WTC11 (cell line): ENCODE results near the gene TEX36. TPM values are rescaled to one million over a fixed set of nuclear protein-coding genes. Genes with fewer than 3 reads are reported as not detected.

Source experiments
- ATAC-seq: fragments of 200-7000 bp; cut with Tn5 transposase; 2 replicates; pipeline ENCODE4 v1.10.0; 2021; ENCODE audit warnings: mild to moderate bottlenecking, moderate library complexity
- CTCF ChIA-PET: fragments of 300-600 bp; sonication (Branson Sonifier 250); formaldehyde crosslinking; loops from one replicate; lab custom pipeline; 2021; ENCODE audit warnings: antibody characterized with exemption; lab: Charles Lee
- POLR2A ChIA-PET: fragments of 350-600 bp; sonication (Branson Sonifier 250); formaldehyde crosslinking; loops from one replicate; lab custom pipeline; 2021; ENCODE audit warnings: antibody characterized with exemption; lab: Charles Lee
- DNase-seq: peaks from one replicate; pipeline ENCODE4 v3.0.0; 2021; ENCODE audit warnings: low spot score
- H3K27ac Mint-ChIP-seq: 2 replicates; pipeline ENCODE4 v1.8.0; 2021; ENCODE audit warnings: mixed read lengths
- H3K27me3 Mint-ChIP-seq: 2 replicates; pipeline ENCODE4 v1.8.0; 2021; ENCODE audit warnings: low read depth, mild to moderate bottlenecking, moderate library complexity, mixed read lengths
- H3K36me3 Mint-ChIP-seq: 2 replicates; pipeline ENCODE4 v1.8.0; 2021; ENCODE audit warnings: mixed read lengths
- H3K4me1 Mint-ChIP-seq: 2 replicates; pipeline ENCODE4 v1.8.0; 2022; ENCODE audit warnings: mixed read lengths
- H3K4me3 Mint-ChIP-seq: 2 replicates; pipeline ENCODE4 v1.8.0; 2021; ENCODE audit warnings: mild to moderate bottlenecking, moderate library complexity, mixed read lengths
- H3K9me3 Mint-ChIP-seq: 2 replicates; pipeline ENCODE4 v1.8.0; 2021; ENCODE audit warnings: mixed read lengths
- AR ChIP-seq: fragments of 250-450 bp; sonication (Bioruptor Pico); IDR thresholded peaks from 2 replicates; pipeline ENCODE4 v1.9.0; 2021; ENCODE audit warnings: mild to moderate bottlenecking
- CREB1 ChIP-seq: sonication (generic); formaldehyde crosslinking; IDR thresholded peaks from 2 replicates; pipeline ENCODE4 v1.8.0; 2023; ENCODE audit warnings: mild to moderate bottlenecking, missing genetic modification reagents
- CREM ChIP-seq: sonication (generic); formaldehyde crosslinking; IDR thresholded peaks from 2 replicates; pipeline ENCODE4 v1.8.1; 2022; ENCODE audit warnings: mild to moderate bottlenecking, missing genetic modification reagents, moderate library complexity
- ELF4 ChIP-seq: sonication (generic); formaldehyde crosslinking; IDR thresholded peaks from 2 replicates; pipeline ENCODE4 v1.8.1; 2022; ENCODE audit warnings: low read depth, mild to moderate bottlenecking, moderate library complexity, missing genetic modification reagents
- GABPB1 ChIP-seq: sonication (generic); formaldehyde crosslinking; IDR thresholded peaks from 2 replicates; pipeline ENCODE4 v1.8.1; 2023; ENCODE audit warnings: mild to moderate bottlenecking, missing genetic modification reagents
- HMGA2 ChIP-seq: fragments of 250-450 bp; sonication (Bioruptor Pico); IDR thresholded peaks from 2 replicates; pipeline ENCODE4 v1.4.0; 2021; ENCODE audit warnings: mild to moderate bottlenecking, moderate library complexity
- KAT7 ChIP-seq: sonication (generic); formaldehyde crosslinking; IDR thresholded peaks from 2 replicates; pipeline ENCODE4 v1.8.1; 2023; ENCODE audit warnings: missing genetic modification reagents, mild to moderate bottlenecking, borderline replicate concordance
- NR3C1 ChIP-seq: sonication (generic); formaldehyde crosslinking; conservative IDR thresholded peaks from 2 replicates; pipeline ENCODE4 v1.8.1; 2023; ENCODE audit warnings: low read depth, mild to moderate bottlenecking, missing genetic modification reagents
- RORB ChIP-seq: fragments of 250-450 bp; sonication (Bioruptor Pico); IDR thresholded peaks from 2 replicates; pipeline ENCODE4 v1.9.0; 2021; ENCODE audit warnings: mild to moderate bottlenecking
- STAT6 ChIP-seq: sonication (generic); formaldehyde crosslinking; conservative IDR thresholded peaks from 2 replicates; pipeline ENCODE4 v1.8.1; 2023; ENCODE audit warnings: mild to moderate bottlenecking, low read depth, missing genetic modification reagents, moderate library complexity
- TCF7 ChIP-seq: sonication (generic); formaldehyde crosslinking; IDR thresholded peaks from 2 replicates; pipeline ENCODE4 v1.8.0; 2022; ENCODE audit warnings: mild to moderate bottlenecking, low read depth, missing genetic modification reagents, moderate library complexity
- ZBTB21 ChIP-seq: sonication (generic); formaldehyde crosslinking; IDR thresholded peaks from 2 replicates; pipeline ENCODE4 v1.8.1; 2023; ENCODE audit warnings: mild to moderate bottlenecking, missing genetic modification reagents, borderline replicate concordance
- ZMAT4 ChIP-seq: fragments of 250-450 bp; sonication (Bioruptor Pico); IDR thresholded peaks from 2 replicates; pipeline ENCODE4 v1.9.0; 2021; ENCODE audit warnings: mild to moderate bottlenecking
- ZNF121 ChIP-seq: sonication (generic); formaldehyde crosslinking; IDR thresholded peaks from 2 replicates; pipeline ENCODE4 v1.8.0; 2023; ENCODE audit warnings: missing genetic modification reagents
- ZNF425 ChIP-seq: fragments of 250-450 bp; sonication (Bioruptor Pico); conservative IDR thresholded peaks from 2 replicates; pipeline ENCODE4 v1.9.0; 2021; ENCODE audit warnings: mild to moderate bottlenecking
- ZSCAN18 ChIP-seq: fragments of 250-450 bp; sonication (Bioruptor Pico); IDR thresholded peaks from 2 replicates; pipeline ENCODE4 v2.1.2; 2022; ENCODE audit warnings: mild to moderate bottlenecking, moderate library complexity
- total RNA-seq: library from RNA; stranded (reverse); gene quantifications from 3 replicates; pipeline ENCODE4 v1.2.3, GENCODE V29; 2021
- TF ChIP-seq, protein P1 (sequence below): sonication (generic); formaldehyde crosslinking; IDR thresholded peaks from 2 replicates; pipeline ENCODE4 v1.8.1; 2023; ENCODE audit warnings: mild to moderate bottlenecking, missing genetic modification reagents, moderate library complexity

TEX36 gene
- total RNA-seq, 1 experiment from 2014 or later: not detected

- no peak for TF ChIP-seq ZSCAN18
- TF ChIP-seq ELF4 (CRISPR knock-in tag): no peak
- TF ChIP-seq ZBTB21: no peak
- no peak for TF ChIP-seq STAT6 (CRISPR knock-in tag)
- TF ChIP-seq KAT7 (CRISPR knock-in tag): no peak
- no peak for TF ChIP-seq ZMAT4 (CRISPR knock-in tag)
Observed at GRCh38 chr10:125672884-125673283, 10.1 kb downstream of the TEX36 start (continued).

DNA sequence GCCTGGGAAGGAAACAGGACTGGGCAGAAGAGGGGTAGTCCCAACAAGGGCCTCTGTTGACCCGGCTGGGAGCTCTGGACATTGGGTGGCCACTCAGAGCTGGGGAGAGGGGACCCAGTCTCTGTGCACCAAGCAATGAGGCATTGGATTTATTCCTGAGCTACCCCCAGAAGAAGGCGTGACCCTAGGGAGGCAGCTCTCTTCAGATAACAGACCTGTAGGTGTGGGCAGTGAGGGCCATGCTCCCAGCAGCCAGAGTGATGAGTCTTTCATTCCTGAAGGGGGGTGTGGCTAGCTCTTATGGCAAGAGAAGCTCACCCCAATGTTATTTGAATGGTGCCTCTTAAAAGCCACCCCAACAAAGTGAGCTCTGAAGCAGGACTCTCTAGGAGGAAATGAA lies 20.4 kb downstream of the TEX36 start:
- CTCF ChIA-PET: no interaction called here
- H3K36me3 Mint-ChIP-seq: no peaks in the 10 kb centered on the region
- peaks cover 7% of the 10 kb centered on the region for H3K9me3 Mint-ChIP-seq
- ATAC-seq (no peak), DNase-seq (no peak)
- POLR2A ChIA-PET: no interaction called here
- peaks cover 9% of the 10 kb centered on the region for H3K4me1 Mint-ChIP-seq
- H3K27me3 Mint-ChIP-seq: peaks cover 4% of the 10 kb centered on the region; the same call in 1 of the 2 replicates
- no peak overlapping the region for H3K27ac Mint-ChIP-seq
- H3K4me3 Mint-ChIP-seq: no peak overlapping the region
- TF ChIP-seq TCF7 (CRISPR knock-in tag) (no peak), GABPB1 (CRISPR knock-in tag) (no peak), KAT7 (CRISPR knock-in tag) (no peak), HMGA2 (CRISPR knock-in tag) (no peak), ZNF121 (CRISPR knock-in tag) (no peak)
- TF ChIP-seq, protein P1, sequence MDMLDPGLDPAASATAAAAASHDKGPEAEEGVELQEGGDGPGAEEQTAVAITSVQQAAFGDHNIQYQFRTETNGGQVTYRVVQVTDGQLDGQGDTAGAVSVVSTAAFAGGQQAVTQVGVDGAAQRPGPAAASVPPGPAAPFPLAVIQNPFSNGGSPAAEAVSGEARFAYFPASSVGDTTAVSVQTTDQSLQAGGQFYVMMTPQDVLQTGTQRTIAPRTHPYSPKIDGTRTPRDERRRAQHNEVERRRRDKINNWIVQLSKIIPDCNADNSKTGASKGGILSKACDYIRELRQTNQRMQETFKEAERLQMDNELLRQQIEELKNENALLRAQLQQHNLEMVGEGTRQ: no peak
- TF ChIP-seq, all 79 proteins: peak for 0

- Mint-ChIP-seq H3K4me3 (no peak overlapping the region), H3K9me3 (peaks cover 7% of the 10 kb centered on the region), H3K36me3 (no peaks in the 10 kb centered on the region), H3K27ac (no peak overlapping the region), H3K4me1 (peaks cover 9% of the 10 kb centered on the region), H3K27me3 (peaks cover 4% of the 10 kb centered on the region; the same call in 1 of the 2 replicates)
- ChIA-PET POLR2A (no interaction called here), CTCF (no interaction called here)
- DNase-seq (no peak), ATAC-seq (no peak; the same call in 1 of the 2 replicates)
- TF ChIP-seq NR3C1 (no peak), HMGA2 (CRISPR knock-in tag) (no peak), ZMAT4 (CRISPR knock-in tag) (no peak), AR (CRISPR knock-in tag) (no peak), ZNF425 (CRISPR knock-in tag) (no peak), CREB1 (CRISPR knock-in tag) (no peak), RORB (CRISPR knock-in tag) (no peak), CREM (CRISPR knock-in tag) (no peak)
- TF ChIP-seq, protein P1: no peak
Observed at GRCh38 chr10:125661941-125662515, 20.9 kb downstream of the TEX36 start.
